Measurements from ENCODE around the gene PRR12.

GRCh38 chr19:49570138-49570856 is 20.7 kb upstream of the PRR12 start:
- TF ChIP-seq POLR2AphosphoS5 (IDR thresholded peaks at IDR 0.05; ENCODE audit: low read depth, low read length), result no peak
- no peak for TF ChIP-seq REST (IDR thresholded peaks at IDR 0.05; ENCODE audit: insufficient read depth in 1 of 2, low read depth in 2 of 2, low read length in 2 of 2)
- TF ChIP-seq SIN3A (IDR thresholded peaks at IDR 0.05; ENCODE audit: borderline replicate concordance, insufficient read depth, low read length), result no peak
- no peak for TF ChIP-seq TAF1 (IDR thresholded peaks at IDR 0.05; ENCODE audit: borderline replicate concordance, insufficient read depth, low read length)
- TF ChIP-seq FOXP2 (optimal IDR thresholded peaks at IDR 0.05; ENCODE audit: borderline replicate concordance, extremely low read depth, extremely low read length, insufficient read depth), result no peak
